Nucleus accumbens (tissue), 56 donors: Measurements from ENCODE around the gene COPZ2.
"Not testable (repeated sequence)": the region's sequence is repeated elsewhere in the genome, so short reads cannot be mapped to it uniquely, and the experiment has no call there.

Experiments used
- DNase-seq, 56 donors: peaks; one replicate each; lab custom pipeline; 2025; lab: John Stamatoyannopoulos, UW

The COPZ2 gene

GRCh38 chr17:48037036-48037837 lies at the start of gene COPZ2:
COPZ2 (minus strand) TSS chr17:48037797; CDS start chr17:48037777, 20 bp downstream.
- DNase-seq: peak in 8 of 56 donors; percentile 12 to 46 (median 18)

GRCh38 chr17:48084932-48085331 lies 47.3 kb upstream of the COPZ2 start:
- no peak for DNase-seq

- DNase-seq: no peak
These were observed 44.3 kb upstream of the COPZ2 start for GRCh38 chr17:48081858-48082257.

- not testable (repeated sequence) for DNase-seq
These were observed 39.6 kb upstream of the COPZ2 start for GRCh38 chr17:48077152-48077551.

GRCh38 chr17:48074322-48075081 lies 36.9 kb upstream of the COPZ2 start:
- peak in 42 of 56 donors; percentile 5 to 90 (median 40) for DNase-seq

- not testable (repeated sequence) for DNase-seq
These were observed 36.0 kb upstream of the COPZ2 start for GRCh38 chr17:48073566-48074094.

GRCh38 chr17:48072811-48073210 lies 35.2 kb upstream of the COPZ2 start:
- not testable (repeated sequence) for DNase-seq

- DNase-seq: no peak
These were observed 34.1 kb upstream of the COPZ2 start for GRCh38 chr17:48071654-48072053.

GRCh38 chr17:48070195-48070594 lies 32.6 kb upstream of the COPZ2 start:
- no peak for DNase-seq

- DNase-seq: no peak
These were observed 30.9 kb upstream of the COPZ2 start for GRCh38 chr17:48068491-48068961.

- DNase-seq: not testable (repeated sequence)
These were observed 30.2 kb upstream of the COPZ2 start for GRCh38 chr17:48067808-48068207.

GRCh38 chr17:48067245-48067644 lies 29.6 kb upstream of the COPZ2 start:
- DNase-seq: no peak

- no peak for DNase-seq
These were observed 29.1 kb upstream of the COPZ2 start for GRCh38 chr17:48066656-48067055.

- no peak for DNase-seq
These were observed 28.6 kb upstream of the COPZ2 start for GRCh38 chr17:48066192-48066591.

- no peak for DNase-seq
These were observed 27.0 kb upstream of the COPZ2 start for GRCh38 chr17:48064638-48065037.

GRCh38 chr17:48062273-48062672 lies 24.7 kb upstream of the COPZ2 start:
- DNase-seq: no peak

GRCh38 chr17:48060249-48060648 lies 22.7 kb upstream of the COPZ2 start:
- no peak for DNase-seq

GRCh38 chr17:48059125-48059668 lies 21.6 kb upstream of the COPZ2 start:
- DNase-seq: no peak

GRCh38 chr17:48058393-48059124 lies 21.0 kb upstream of the COPZ2 start:
- no peak for DNase-seq

GRCh38 chr17:48057626-48058025 lies 20.0 kb upstream of the COPZ2 start:
- no peak for DNase-seq
